ENCODE results near the gene SPINT2.
"Not testable (repeated sequence)": the region's sequence is repeated elsewhere in the genome, so short reads cannot be mapped to it uniquely, and the experiment has no call there.

Gene SPINT2

GRCh38 chr19:38239816-38240215 lies 24.6 kb upstream of the SPINT2 start:
- DNase-seq (ENCODE audit: low read depth in 1 of 2, low spot score in 1 of 2): no peak

- DNase-seq (ENCODE audit: low read depth in 1 of 2, low spot score in 1 of 2): no peak
Measured at GRCh38 chr19:38243279-38243673, 21.1 kb upstream of the SPINT2 start.

DNA sequence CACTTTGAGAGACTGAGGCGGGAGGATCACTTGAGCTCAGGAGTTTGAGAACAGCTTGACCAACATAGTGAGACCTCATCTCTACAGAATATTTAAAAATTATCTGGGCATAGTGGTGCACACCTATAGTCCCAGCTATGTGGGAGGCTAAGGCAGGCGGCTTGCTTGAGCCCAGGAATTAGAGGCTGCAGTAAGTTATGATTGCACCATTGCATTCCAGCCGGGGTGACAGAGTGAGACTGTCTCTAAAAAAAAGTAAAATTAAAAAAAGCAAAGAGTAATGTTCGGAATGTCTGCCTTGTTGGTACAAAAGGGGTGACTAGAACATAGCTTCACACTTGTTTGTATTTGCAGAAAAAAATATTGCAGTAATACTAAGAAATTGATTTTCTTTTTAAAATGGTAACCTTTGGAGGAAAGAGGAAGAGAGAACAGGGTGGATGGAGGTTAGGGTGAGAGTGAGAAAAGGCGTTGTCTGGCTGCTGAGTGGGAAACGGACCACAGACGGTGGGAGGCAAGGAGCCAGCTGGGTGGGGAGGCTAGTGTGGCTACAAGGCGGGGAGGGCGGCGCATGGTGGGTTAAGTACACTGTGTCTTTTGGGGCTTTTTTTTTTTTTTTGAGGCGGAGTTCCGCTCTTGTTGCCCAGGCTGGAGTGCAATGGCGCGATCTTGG lies 18.4 kb upstream of the SPINT2 start:
- DNase-seq (ENCODE audit: low read depth in 1 of 2, low spot score in 1 of 2): no peak

DNA sequence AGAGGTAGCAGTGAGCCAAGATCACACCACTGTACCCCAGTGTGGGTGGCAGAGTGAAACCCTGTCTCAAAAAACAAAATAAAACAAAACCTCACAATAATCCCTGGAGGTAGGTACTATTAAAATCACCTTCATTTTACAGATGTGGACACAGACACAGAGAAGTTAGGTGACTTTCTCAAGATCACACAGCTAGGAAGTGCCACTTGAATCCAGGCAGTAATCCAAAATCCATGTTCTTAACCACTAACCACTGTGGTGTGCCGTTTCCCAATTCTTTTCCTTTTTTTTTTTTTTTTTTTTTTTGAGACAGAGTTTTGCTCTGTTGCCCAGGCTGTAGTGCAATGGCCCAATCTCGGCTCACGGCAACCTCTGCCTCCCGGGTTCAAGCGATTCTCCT lies 17.2 kb upstream of the SPINT2 start:
- DNase-seq (ENCODE audit: low read depth in 1 of 2, low spot score in 1 of 2): no peak

- no peak for DNase-seq (ENCODE audit: low read depth in 1 of 2, low spot score in 1 of 2)
Measured at GRCh38 chr19:38247734-38248268, 16.6 kb upstream of the SPINT2 start.

DNA sequence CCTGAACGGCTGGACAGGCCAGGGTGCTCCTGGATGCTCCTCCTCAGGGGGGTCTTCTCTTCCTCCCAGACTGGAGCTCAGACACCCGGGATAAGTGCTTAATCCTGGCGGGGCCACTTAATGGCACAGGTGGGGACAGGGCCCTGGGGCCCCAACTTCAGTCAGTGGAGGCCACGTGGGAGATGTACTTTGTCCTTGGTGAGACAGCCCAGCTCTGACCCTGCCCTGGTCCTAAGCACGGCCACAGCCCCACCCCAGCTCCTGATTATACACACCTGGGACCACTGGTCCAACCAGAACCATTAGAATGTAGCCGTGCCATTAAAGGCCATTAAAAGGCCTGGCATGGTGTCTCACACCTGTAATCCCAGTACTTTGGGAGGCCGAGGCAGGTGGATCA lies 16.0 kb upstream of the SPINT2 start:
- no peak for DNase-seq (ENCODE audit: low read depth in 1 of 2, low spot score in 1 of 2)

GRCh38 chr19:38250428-38250820 lies 13.9 kb upstream of the SPINT2 start:
- DNase-seq (ENCODE audit: low read depth in 1 of 2, low spot score in 1 of 2): no peak

- DNase-seq (ENCODE audit: low read depth in 1 of 2, low spot score in 1 of 2): no peak
Measured at GRCh38 chr19:38250821-38251563, 13.4 kb upstream of the SPINT2 start.

DNA sequence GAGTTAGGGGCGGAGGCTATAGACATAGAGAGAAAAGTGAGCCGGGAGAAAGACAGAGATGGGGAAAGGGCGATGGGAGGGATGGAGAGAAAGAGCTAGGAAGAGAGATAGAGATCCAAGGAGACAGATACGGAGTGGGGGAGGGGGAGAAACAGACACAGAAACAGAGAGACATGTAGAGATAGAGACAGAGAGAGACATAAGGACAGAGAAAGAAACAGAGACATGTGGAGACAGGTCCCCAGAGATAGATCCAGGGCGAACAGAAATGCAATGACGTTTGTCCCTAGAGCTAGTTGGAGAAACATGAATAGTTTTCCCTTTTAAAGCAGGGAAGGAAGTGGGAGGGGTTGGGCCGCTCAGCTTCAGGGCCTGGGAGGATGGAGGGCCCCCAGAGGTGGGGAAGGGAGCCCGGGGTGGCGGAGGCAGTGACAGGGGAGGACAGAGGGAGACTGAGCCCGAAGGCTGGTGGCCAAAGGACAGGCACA lies 12.8 kb upstream of the SPINT2 start:
- no peak for DNase-seq (ENCODE audit: low read depth in 1 of 2, low spot score in 1 of 2)

GRCh38 chr19:38252385-38252784 lies 12.0 kb upstream of the SPINT2 start:
- DNase-seq (ENCODE audit: low read depth in 1 of 2, low spot score in 1 of 2): no peak

DNA sequence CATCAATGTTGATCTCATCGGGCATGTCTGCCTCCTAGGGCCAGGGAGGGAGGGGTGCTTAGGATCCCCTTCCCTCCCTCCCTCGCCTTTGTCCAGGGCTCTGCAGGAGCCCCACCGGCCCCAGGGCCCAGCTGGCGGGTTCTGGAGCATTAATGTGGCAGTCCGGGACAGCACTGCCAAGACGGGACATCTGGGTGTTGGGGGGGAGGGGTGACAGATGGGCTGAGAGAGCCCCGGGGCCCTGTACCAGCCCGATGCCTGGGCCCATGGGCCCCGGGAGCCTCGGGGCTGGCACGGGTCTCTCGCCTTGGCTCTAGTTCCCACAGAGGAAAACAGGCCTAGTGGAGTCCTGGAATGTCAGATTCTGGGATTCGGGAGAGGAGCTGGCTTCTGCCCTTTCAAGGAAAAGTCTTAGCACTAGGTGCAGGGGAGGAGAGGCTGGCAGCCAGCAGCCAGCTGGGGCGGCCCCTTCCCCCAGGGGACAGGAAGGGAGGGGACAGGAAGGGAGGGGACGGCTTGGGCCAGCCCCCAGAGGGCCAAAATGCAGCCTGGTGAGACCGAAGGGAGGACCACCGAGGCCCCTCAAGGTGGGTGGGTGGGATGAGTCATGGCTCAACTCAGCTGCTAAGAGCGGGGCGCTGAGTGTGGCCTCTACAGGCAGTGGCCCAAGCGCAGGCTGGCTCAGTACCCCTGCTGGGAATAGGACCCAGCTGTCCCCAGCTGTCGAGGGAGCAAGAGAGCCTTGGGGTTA lies 11.3 kb upstream of the SPINT2 start:
- DNase-seq (ENCODE audit: low read depth in 1 of 2, low spot score in 1 of 2): no peak

DNA sequence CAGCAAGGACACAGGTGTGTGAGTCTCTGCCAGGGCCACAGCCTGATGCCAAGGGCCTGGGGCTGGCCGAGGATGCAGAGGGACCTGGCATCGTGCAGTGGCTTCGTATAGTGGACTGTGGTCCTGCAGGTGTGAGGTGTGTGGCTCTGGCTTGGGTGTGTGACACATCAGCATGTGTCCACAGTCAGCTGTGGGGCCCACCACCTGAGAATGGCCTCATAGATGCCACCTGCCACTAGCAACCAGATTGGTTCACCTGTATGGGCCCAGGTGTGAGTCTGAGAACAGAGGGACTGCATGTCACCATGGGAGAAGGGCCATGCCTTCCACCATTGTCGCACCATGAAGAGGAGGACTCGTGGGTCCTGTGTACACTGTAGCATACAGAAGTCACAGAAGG lies 10.6 kb upstream of the SPINT2 start:
- DNase-seq (ENCODE audit: low read depth in 1 of 2, low spot score in 1 of 2): no peak

DNA sequence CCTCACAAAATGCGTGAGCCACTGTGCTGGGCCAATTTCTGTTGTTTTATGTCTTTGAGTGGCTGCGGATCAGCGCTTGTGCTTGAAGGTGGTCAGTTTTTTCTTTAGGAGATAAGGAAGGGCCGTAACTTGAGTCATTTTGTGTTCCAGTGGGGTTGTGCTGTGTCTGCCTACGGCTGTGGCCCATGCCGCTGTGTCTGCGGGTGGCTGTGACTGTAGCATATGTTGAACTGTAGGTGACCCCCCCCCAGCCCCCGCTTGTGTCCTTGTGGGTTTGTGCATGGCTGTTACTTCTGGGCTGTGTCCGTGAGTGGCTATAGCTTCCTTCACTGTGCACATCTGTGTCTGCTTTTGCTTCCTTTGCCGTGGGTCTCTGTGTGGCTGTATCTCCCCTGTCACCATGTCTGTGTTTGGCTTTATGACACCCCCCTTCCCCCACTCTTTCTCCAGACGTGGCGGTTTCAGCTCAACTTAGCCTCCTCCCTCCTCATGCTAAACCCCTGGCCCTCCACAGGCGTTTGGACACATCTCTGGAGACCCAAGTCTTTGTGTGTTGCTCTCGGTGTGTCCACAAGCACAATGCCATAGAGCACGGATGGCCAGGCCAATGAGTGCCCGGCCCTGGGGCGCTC lies 8.9 kb upstream of the SPINT2 start:
- DNase-seq (ENCODE audit: low read depth in 1 of 2, low spot score in 1 of 2): no peak

DNA sequence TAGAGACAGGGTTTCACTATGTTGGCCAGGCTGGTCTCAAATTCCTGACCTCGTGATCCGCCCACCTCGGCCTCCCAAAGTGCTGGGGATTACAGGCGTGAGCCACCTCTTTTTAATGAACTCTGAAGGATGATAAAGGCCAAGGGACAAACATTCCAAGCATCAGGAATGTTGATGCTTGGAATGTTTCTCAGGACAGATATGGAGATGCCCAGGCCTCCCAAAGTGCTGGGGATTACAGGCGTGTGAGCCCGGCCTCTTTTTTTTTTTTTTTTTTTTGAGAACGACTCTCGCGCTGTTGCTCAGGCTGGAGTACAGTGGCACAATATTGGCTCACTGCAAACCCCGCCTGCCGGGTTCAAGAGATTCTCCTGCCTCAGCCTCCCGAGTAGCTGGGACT lies 2.4 kb upstream of the SPINT2 start:
- DNase-seq (ENCODE audit: low read depth in 1 of 2, low spot score in 1 of 2): not testable (repeated sequence)

GRCh38 chr19:38262585-38263268 lies 1.6 kb upstream of the SPINT2 start:
- DNase-seq (ENCODE audit: low read depth in 1 of 2, low spot score in 1 of 2): no peak

DNA sequence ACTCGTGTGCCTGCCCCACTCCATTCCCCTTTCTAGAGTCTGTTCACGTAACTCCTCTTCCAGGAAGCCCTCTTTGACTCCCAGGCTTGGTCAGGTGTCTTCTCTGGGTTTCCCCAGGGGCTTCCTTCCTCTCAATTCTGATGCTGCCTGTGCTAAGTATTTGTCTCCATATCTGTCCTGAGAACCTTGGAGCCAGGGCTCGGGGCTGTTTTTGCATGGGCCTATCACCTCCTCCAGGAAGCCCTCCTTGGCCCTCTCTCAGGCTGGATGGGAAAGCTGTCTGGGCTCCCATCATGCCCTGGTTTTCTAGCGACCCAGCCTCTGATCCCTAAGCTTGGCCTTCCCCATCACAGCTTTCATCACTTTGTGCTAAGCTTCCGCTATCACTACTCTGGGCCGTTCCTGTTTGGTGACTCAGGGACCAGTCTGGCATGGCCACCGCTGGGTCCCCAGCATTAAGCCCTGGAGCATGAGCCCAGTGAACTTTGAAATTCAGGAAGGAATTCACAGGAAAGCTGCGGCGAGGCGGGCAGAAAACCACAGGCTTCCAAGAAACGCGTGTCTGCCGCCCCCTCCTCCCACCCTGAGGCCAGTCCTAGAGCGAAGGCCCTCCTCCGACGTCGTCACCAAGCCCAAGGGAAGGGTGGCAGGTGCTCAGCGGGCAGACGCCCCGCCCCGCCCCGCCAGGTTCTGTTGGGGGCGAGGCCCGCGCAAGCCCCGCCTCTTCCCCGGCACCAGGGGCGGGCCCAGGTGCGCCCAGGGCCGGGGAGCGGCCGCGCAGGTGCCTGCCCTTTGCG lies 486 bp upstream of the SPINT2 start:
- DNase-seq (ENCODE audit: low read depth in 1 of 2, low spot score in 1 of 2): peak; percentile 60 to 68

DNA sequence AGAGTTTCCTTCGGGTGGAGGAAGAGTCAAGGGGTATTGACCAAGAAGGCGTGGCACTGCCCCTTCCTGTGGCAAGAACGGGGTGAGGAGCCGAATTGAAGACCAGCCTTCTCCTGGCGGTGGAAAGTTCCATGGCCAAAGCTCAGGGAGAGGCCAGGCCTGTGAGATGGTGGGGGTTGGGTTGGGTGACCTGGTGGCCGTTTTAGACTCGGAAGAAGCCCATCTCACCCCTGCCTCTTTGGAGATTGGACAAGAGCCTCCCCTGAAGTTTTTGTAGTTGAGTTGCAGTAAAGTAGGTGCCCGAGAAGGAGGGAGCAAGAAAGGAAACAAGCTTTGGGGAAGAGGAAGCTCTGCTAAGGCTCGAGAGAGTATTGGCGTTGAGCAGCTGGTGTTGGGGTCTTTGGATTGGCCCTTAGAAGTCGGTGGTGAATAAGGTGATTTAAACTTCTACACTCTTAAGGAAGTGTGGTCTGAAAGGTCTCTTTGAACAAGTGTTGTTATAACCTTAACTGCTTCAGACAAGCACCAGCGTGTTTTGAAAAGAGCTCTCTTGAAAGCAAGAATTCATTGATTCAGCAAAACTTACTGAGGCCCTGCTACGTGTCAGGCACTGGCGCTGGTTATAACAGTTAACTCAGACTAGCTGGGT lies 964 bp downstream of the SPINT2 start:
- DNase-seq (ENCODE audit: low read depth in 1 of 2, low spot score in 1 of 2): no peak

DNA sequence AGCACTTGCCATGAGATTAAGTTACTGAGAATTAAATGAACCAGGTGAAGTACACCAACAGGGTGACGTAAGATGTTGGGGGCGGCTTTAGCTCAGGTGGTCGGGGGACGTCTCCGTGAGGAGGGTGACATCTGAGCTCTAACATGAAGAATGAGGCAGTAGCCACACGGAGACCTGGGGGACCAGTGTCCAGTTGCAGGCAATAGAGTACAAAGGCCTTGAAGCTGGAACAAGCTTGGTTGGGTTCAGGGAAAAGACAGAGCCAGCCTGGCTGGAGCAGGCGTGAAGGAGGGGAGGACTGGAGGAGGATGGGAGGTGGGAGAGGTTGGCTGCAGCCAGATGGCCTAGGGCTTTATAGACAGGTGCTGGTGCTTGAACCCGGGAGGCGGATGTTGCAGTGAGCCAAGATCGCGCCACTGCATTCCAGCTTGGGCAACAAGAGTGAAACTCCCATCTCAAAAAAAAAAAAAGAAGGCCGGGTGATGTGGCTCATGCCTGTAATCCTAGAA lies 1.6 kb downstream of the SPINT2 start:
- DNase-seq (ENCODE audit: low read depth in 1 of 2, low spot score in 1 of 2): no peak

DNA sequence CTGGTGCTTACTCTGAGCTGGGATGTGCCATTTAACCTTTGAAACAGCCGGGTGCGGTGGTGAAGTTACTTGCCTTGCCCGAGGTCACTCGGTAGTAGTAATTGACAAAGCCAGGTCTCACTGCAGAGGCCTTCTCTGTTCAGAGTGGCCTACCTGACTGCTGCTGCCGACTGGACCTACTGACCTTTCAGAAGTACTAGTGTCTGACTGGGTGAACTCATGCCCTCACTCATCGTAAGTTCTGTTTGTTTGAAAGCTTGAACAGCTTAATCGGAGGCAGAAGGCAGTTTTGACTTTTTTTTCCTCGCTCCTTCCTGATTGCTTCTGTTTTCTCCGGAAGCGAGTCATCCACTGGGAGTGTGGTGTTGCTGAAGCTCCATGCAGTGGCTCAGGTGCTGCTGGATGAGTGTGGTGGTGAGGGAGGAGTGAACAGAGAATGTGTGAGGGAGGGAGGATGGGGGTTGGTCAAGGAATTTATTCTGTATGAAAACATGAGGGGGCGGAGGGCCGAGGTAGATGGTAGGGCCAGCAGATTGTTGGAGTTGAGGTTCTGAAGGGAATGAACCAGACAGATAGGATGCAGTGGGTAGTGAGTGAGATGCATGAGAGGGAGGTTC lies 2.7 kb downstream of the SPINT2 start:
- no peak for DNase-seq (ENCODE audit: low read depth in 1 of 2, low spot score in 1 of 2)

Data from stimulated activated CD4-positive, alpha-beta T cell treated with anti-CD3 and anti-CD28 coated beads, Interleukin-15, amount 100 ng/mL, for 1 hour (primary cell).